ENCODE results near the gene TRIM7.
"Not testable (repeated sequence)": the region's sequence is repeated elsewhere in the genome, so short reads cannot be mapped to it uniquely, and the experiment has no call there.

GRCh38 chr5:181177559-181177958 is 27.4 kb downstream of the TRIM7 start:
- TF ChIP-seq CTCF, POLR2A (IDR thresholded peaks at IDR 0.05): not testable (repeated sequence)
